ENCODE measurements around the gene TESMIN. TPM values are rescaled to one million over a fixed set of nuclear protein-coding genes. Genes with fewer than 3 reads are reported as not detected.

The TESMIN gene
- total RNA-seq, 1 donor: not detected

GRCh38 chr11:68666849-68667248 lies 84.5 kb downstream of the TESMIN start:
- DNase-seq (ENCODE audit: low read depth): no peak
- TF ChIP-seq CTCF (IDR thresholded peaks at IDR 0.05; ENCODE audit: insufficient read depth, low read length): no peak
- no peak overlapping the region for H3K4me3 ChIP-seq (ENCODE audit: low read depth, low read length)

- no peak for TF ChIP-seq CTCF (IDR thresholded peaks at IDR 0.05; ENCODE audit: insufficient read depth, low read length)
- no peak overlapping the region for H3K4me3 ChIP-seq (ENCODE audit: low read depth, low read length)
- DNase-seq (ENCODE audit: low read depth): no peak
Measured at GRCh38 chr11:68665436-68665835, 85.9 kb downstream of the TESMIN start.

GRCh38 chr11:68664906-68665305 lies 86.4 kb downstream of the TESMIN start:
- H3K4me3 ChIP-seq (ENCODE audit: low read depth, low read length): no peak overlapping the region
- TF ChIP-seq CTCF (IDR thresholded peaks at IDR 0.05; ENCODE audit: insufficient read depth, low read length): no peak
- no peak for DNase-seq (ENCODE audit: low read depth)

GRCh38 chr11:68664141-68664540 lies 87.2 kb downstream of the TESMIN start:
- no peak for TF ChIP-seq CTCF (IDR thresholded peaks at IDR 0.05; ENCODE audit: insufficient read depth, low read length)
- no peak overlapping the region for H3K4me3 ChIP-seq (ENCODE audit: low read depth, low read length)
- no peak for DNase-seq (ENCODE audit: low read depth)

GRCh38 chr11:68663482-68664010 lies 87.8 kb downstream of the TESMIN start:
- H3K4me3 ChIP-seq (ENCODE audit: low read depth, low read length): no peak overlapping the region
- TF ChIP-seq CTCF (IDR thresholded peaks at IDR 0.05; ENCODE audit: insufficient read depth, low read length): no peak
- no peak for DNase-seq (ENCODE audit: low read depth)

- no peak overlapping the region for H3K4me3 ChIP-seq (ENCODE audit: low read depth, low read length)
- TF ChIP-seq CTCF (IDR thresholded peaks at IDR 0.05; ENCODE audit: insufficient read depth, low read length): no peak
- no peak for DNase-seq (ENCODE audit: low read depth)
Measured at GRCh38 chr11:68661697-68662603, 89.4 kb downstream of the TESMIN start.
